ENCODE results near the gene ROMO1. TPM values are rescaled to one million over a fixed set of nuclear protein-coding genes. Genes with fewer than 3 reads are reported as not detected.

ROMO1 gene
- polyA plus RNA-seq, 4 donors = 40.3 to 110 (median 55.3) TPM

GRCh38 chr20:35729283-35729807 is 30.1 kb downstream of the ROMO1 start:
- DNase-seq (ENCODE audit: low read depth in 4 of 4, low spot score in 3 of 4) = no peak

- DNase-seq (ENCODE audit: low read depth in 4 of 4, low spot score in 3 of 4) = no peak
Measured at GRCh38 chr20:35729836-35730582, 30.8 kb downstream of the ROMO1 start.

GRCh38 chr20:35730583-35731468 is 31.6 kb downstream of the ROMO1 start:
- no peak for DNase-seq (ENCODE audit: low read depth in 4 of 4, low spot score in 3 of 4)

GRCh38 chr20:35731469-35731788 is 32.2 kb downstream of the ROMO1 start:
- no peak for DNase-seq (ENCODE audit: low read depth in 4 of 4, low spot score in 3 of 4)

- DNase-seq (ENCODE audit: low read depth in 4 of 4, low spot score in 3 of 4) = no peak
Measured at GRCh38 chr20:35731862-35732643, 32.8 kb downstream of the ROMO1 start.

GRCh38 chr20:35732644-35732982 is 33.4 kb downstream of the ROMO1 start:
- DNase-seq (ENCODE audit: low read depth in 4 of 4, low spot score in 3 of 4) = no peak

- no peak for DNase-seq (ENCODE audit: low read depth in 4 of 4, low spot score in 3 of 4)
Measured at GRCh38 chr20:35734374-35734773, 35.2 kb downstream of the ROMO1 start.

- DNase-seq (ENCODE audit: low read depth in 4 of 4, low spot score in 3 of 4) = no peak
Measured at GRCh38 chr20:35734777-35735649, 35.8 kb downstream of the ROMO1 start.

- DNase-seq (ENCODE audit: low read depth in 4 of 4, low spot score in 3 of 4) = no peak
Measured at GRCh38 chr20:35735826-35736470, 36.7 kb downstream of the ROMO1 start.

GRCh38 chr20:35737865-35738333 is 38.7 kb downstream of the ROMO1 start:
- no peak for DNase-seq (ENCODE audit: low read depth in 4 of 4, low spot score in 3 of 4)

GRCh38 chr20:35738410-35739179 is 39.4 kb downstream of the ROMO1 start:
- DNase-seq (ENCODE audit: low read depth in 4 of 4, low spot score in 3 of 4) = no peak

- DNase-seq (ENCODE audit: low read depth in 4 of 4, low spot score in 3 of 4) = no peak
Measured at GRCh38 chr20:35739294-35740163, 40.3 kb downstream of the ROMO1 start.

- DNase-seq (ENCODE audit: low read depth in 4 of 4, low spot score in 3 of 4) = peak; percentile 100
Measured at GRCh38 chr20:35741892-35742740, 42.9 kb downstream of the ROMO1 start, which contains the start of gene RBM39. TSS of gene RBM39 (minus strand) at chr20:35742260. CDS start at chr20:35740874, 1,386 bp downstream.

GRCh38 chr20:35742741-35743523 is 43.7 kb downstream of the ROMO1 start:
- peak in 1 of 4 donors; percentile 3 for DNase-seq (ENCODE audit: low read depth in 4 of 4, low spot score in 3 of 4)

- DNase-seq (ENCODE audit: low read depth in 4 of 4, low spot score in 3 of 4) = no peak
Measured at GRCh38 chr20:35743693-35744491, 44.7 kb downstream of the ROMO1 start.
